Activated T-helper 1 cell treated with anti-CD3 and anti-CD28 coated beads, Interleukin-12 subunit alpha, Interleukin-12 subunit beta, Interleukin-2, Interleukin-4 antibody, amounts not matched to agents 30 ng/mL and 10 ng/mL and 1 ng/mL, durations not matched to agents 14 hours and 24 hours and 36 hours (primary cell): ENCODE measurements around the gene LMCD1. TPM values are rescaled to one million over a fixed set of nuclear protein-coding genes. Genes with fewer than 3 reads are reported as not detected.

Experiments
- DNase-seq: peaks from one replicate; pipeline ENCODE4 v3.0.0; 2021; ENCODE audit warnings: low spot score
- H3K27ac Mint-ChIP-seq: one replicate; pipeline ENCODE4 v1.8.0; 2021; ENCODE audit warnings: mild to moderate bottlenecking, mixed read lengths
- H3K27me3 Mint-ChIP-seq: one replicate; pipeline ENCODE4 v1.8.0; 2022; ENCODE audit warnings: mild to moderate bottlenecking, moderate library complexity, mixed read lengths; ENCODE audit not compliant: insufficient read depth
- H3K36me3 Mint-ChIP-seq: one replicate; pipeline ENCODE4 v1.8.0; 2021; ENCODE audit warnings: low read depth, mixed read lengths
- H3K4me1 Mint-ChIP-seq: one replicate; pipeline ENCODE4 v1.8.0; 2021; ENCODE audit warnings: low read depth, mixed read lengths
- H3K4me3 Mint-ChIP-seq: one replicate; pipeline ENCODE4 v1.8.0; 2021; ENCODE audit warnings: mild to moderate bottlenecking, moderate library complexity, mixed read lengths
- H3K9me3 Mint-ChIP-seq: one replicate; pipeline ENCODE4 v1.8.0; 2021; ENCODE audit warnings: mixed read lengths
- intact Hi-C: fragments of 100-400 bp; cut with micrococcal nuclease; formaldehyde crosslinking; loops from one replicate; pipeline ENCODE4 v1.15.1; 2024
- total RNA-seq: library from RNA; stranded (reverse); gene quantifications from 2 replicates; pipeline ENCODE4 v1.2.3, GENCODE V29; 2022

The LMCD1 gene
- total RNA-seq, 1 donor from 2014 or later = 0.52 TPM

DNA sequence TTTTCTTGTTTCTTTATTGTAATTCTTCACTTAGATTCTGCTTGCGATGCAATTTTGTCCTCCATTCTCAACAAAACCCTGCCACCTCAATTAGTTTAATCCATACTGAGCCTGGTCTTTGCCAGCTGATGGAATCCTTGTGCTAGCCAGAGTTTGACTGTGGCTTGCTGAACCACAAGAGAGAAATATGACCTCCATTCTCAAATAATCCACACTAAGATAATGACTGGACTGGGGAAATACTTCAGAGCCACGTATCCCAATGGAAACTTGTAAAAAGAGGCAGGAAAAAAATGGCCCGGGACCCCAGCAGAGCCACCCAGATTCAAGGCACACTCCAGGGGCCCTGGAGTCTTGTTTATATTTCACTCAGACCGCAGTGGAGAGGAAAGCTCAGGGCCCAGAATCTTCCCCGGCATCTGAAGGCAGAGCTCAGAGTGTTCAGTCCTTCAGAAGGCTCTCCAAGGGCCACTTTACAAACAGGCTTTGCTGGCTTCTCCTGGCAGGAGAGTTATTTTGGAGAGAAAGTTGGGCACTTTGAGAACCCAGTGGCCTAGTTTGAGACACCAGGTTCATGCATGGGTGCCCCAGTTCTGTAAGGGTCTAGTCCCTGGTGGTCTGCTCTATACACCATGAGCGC, 80.3 kb downstream of the LMCD1 start:
- Mint-ChIP-seq H3K4me3 (no peak overlapping the region), H3K27ac (no peak overlapping the region), H3K9me3 (no peaks in the 10 kb centered on the region), H3K4me1 (no peaks in the 10 kb centered on the region), H3K27me3 (no peaks in the 10 kb centered on the region), H3K36me3 (no peaks in the 10 kb centered on the region)
- intact Hi-C loops = no loop called here
- no peak for DNase-seq

GRCh38 chr3:8584661-8585060, 83.0 kb downstream of the LMCD1 start:
- H3K4me3 Mint-ChIP-seq = no peak overlapping the region
- H3K9me3 Mint-ChIP-seq = no peaks in the 10 kb centered on the region
- no peak overlapping the region for H3K27ac Mint-ChIP-seq
- no peak for DNase-seq
- H3K36me3 Mint-ChIP-seq = no peaks in the 10 kb centered on the region
- intact Hi-C loops = no loop called here
- H3K4me1 Mint-ChIP-seq = no peaks in the 10 kb centered on the region
- H3K27me3 Mint-ChIP-seq = no peaks in the 10 kb centered on the region

- DNase-seq = no peak
- Mint-ChIP-seq H3K36me3 (no peaks in the 10 kb centered on the region), H3K27ac (no peak overlapping the region), H3K9me3 (no peaks in the 10 kb centered on the region), H3K27me3 (no peaks in the 10 kb centered on the region), H3K4me1 (no peaks in the 10 kb centered on the region), H3K4me3 (no peak overlapping the region)
- intact Hi-C loops = no loop called here
Observed at GRCh38 chr3:8589880-8590556, 88.4 kb downstream of the LMCD1 start.

DNA sequence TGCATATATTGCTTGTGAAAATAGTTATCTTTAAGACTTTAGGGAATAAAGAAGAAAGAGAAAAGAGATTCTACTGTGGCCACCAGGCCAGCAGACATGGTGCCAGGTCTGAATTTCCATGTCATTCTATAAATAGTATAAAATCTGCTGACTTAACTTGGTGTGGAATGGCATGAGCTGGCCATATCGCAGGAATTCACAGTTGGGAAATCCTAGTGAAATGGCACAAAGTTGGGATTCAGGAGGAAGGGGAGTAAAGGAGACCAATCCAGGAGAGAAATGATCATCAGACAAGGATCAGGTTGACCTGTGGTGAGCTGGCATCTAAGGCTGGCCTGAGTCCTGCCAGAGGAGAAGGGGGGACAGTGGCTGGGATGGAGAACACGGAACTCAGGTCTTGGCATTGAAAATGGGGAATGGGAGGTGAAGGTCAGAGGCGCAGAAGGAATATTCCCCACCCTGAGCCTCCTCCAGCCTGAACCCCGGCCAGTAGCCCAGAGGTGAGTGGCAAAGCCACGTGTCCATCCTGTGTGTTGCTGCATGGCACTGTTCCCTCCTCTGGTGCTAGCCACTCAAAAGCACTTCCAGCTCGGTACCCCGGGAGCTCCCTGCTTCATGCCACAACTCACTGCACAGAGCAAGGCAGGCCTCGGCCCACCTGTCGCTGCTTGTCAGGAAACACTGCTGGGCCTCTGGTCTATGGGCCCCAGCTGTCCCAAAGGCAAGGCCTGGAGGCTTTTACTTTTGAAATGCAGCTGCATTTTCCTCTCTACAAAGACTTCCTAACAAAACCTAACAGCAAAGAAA, 91.6 kb downstream of the LMCD1 start:
- Mint-ChIP-seq H3K4me1 (no peaks in the 10 kb centered on the region), H3K9me3 (no peaks in the 10 kb centered on the region), H3K27me3 (no peaks in the 10 kb centered on the region), H3K27ac (no peak overlapping the region), H3K36me3 (no peaks in the 10 kb centered on the region), H3K4me3 (no peak overlapping the region)
- no peak for DNase-seq
- intact Hi-C loops = no loop called here

DNA sequence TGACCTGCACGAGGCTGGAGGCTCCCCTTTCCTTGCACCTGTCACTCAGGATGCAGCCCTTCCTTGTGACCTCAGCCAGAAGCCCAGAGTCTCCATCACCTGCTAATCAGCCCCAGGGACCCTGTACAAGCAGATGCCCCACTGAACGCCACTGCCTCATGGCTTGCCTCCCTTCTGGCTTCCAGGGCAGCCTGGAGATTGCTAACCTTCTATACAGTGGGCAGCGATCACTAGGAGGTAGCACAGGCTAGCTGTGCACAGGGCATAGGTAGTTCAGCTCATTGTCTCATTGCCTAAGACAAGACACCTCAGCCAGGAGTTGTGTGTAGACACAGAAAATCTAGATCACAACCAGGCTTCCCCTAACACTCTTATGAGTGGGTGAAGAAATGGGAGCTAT, 93.6 kb downstream of the LMCD1 start:
- H3K4me1 Mint-ChIP-seq = no peaks in the 10 kb centered on the region
- no peak for DNase-seq
- H3K4me3 Mint-ChIP-seq = no peak overlapping the region
- H3K9me3 Mint-ChIP-seq = no peaks in the 10 kb centered on the region
- intact Hi-C loops = no loop called here
- H3K27me3 Mint-ChIP-seq = no peaks in the 10 kb centered on the region
- no peaks in the 10 kb centered on the region for H3K36me3 Mint-ChIP-seq
- no peak overlapping the region for H3K27ac Mint-ChIP-seq

DNA sequence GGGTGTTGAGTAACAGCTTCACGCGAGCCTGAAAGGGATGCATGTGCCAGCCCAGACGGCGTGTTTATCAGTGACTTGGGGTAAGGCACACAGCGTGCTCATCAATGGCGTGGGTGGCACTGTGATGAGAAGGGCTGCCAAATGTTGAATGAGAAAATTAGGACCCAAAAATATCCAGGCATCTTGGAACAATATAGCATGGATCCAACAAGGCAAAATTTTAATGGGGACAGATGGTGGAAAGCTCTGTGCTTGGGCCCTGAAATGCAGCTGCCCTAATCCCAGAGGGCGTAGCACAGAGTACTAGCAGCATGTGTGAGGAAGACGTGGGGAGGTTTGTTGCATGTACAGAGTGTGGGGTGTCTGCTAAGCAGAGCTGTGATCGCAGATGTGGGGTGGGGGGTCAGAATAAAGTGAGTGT, 94.1 kb downstream of the LMCD1 start:
- no peaks in the 10 kb centered on the region for H3K4me1 Mint-ChIP-seq
- H3K4me3 Mint-ChIP-seq = no peak overlapping the region
- H3K9me3 Mint-ChIP-seq = no peaks in the 10 kb centered on the region
- no peak for DNase-seq
- intact Hi-C loops = no loop called here
- no peaks in the 10 kb centered on the region for H3K27me3 Mint-ChIP-seq
- H3K27ac Mint-ChIP-seq = no peak overlapping the region
- H3K36me3 Mint-ChIP-seq = no peaks in the 10 kb centered on the region

- no peak for DNase-seq
- Mint-ChIP-seq H3K36me3 (no peaks in the 10 kb centered on the region), H3K4me3 (no peak overlapping the region), H3K27me3 (no peaks in the 10 kb centered on the region), H3K9me3 (no peaks in the 10 kb centered on the region), H3K4me1 (no peaks in the 10 kb centered on the region), H3K27ac (no peak overlapping the region)
- intact Hi-C loops = no loop called here
Observed at GRCh38 chr3:8596321-8597218, 94.9 kb downstream of the LMCD1 start.

DNA sequence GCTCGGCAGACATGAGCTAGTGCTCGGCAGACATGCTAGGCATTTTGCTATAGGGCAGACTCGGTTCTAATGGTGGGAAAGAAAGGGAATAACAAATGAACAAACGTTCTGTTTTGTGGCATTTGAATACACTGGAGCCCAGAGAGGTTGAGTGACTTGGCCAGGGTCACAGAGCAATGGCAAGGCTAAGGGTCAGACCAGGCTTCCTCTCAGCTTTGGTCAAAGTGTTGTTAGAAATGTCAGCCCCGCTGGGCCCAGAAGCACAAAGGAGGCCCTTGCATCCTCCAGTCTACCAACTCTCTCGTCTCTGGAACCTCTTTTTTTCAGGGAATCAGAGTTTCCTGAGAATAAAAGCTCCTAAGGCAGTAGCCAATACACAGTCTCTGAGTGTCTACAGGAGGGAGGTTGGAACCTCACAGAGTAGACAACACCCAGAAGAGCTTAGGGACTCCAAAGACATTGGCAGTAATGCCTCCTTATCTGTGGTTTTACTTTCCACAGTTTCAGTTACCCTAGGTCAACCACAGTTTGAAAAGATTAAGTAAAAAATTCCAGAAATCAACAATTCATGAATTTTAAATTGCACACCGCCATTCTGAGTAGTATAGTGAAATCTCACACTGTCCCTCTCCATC, 95.7 kb downstream of the LMCD1 start:
- DNase-seq = no peak
- H3K9me3 Mint-ChIP-seq = no peaks in the 10 kb centered on the region

GRCh38 chr3:8599146-8599545, 97.5 kb downstream of the LMCD1 start:
- no peak for DNase-seq
- H3K36me3 Mint-ChIP-seq = no peaks in the 10 kb centered on the region
- no peak overlapping the region for H3K4me3 Mint-ChIP-seq
- no peak overlapping the region for H3K27ac Mint-ChIP-seq
- H3K9me3 Mint-ChIP-seq = no peaks in the 10 kb centered on the region
- intact Hi-C loops = no loop called here
- H3K27me3 Mint-ChIP-seq = no peaks in the 10 kb centered on the region
- H3K4me1 Mint-ChIP-seq = no peaks in the 10 kb centered on the region

More for the DNA sequence above, 95.7 kb downstream of the LMCD1 start:
- Mint-ChIP-seq H3K27me3 (no peaks in the 10 kb centered on the region), H3K36me3 (no peaks in the 10 kb centered on the region), H3K4me1 (no peaks in the 10 kb centered on the region), H3K4me3 (no peak overlapping the region), H3K27ac (no peak overlapping the region)
- intact Hi-C loops = no loop called here

DNA sequence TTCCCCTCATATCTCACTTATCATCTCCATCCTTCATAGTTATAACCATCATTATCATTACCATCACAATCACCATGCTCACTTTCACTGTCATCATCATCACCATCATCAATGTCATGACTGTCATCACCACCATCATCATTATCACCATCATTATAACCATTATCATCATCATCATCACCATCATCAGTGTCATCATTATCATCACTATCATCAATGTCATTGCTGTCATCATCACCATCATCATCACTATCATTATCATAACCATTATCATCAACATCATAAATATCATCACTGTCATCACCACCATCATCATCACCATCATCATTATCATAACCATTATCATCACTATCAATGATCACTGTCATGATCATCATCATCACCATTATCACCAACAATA, 98.8 kb downstream of the LMCD1 start:
- intact Hi-C loops = no loop called here
- no peak overlapping the region for H3K4me3 Mint-ChIP-seq
- no peak overlapping the region for H3K27ac Mint-ChIP-seq
- DNase-seq = no peak
- H3K27me3 Mint-ChIP-seq = no peaks in the 10 kb centered on the region
- no peaks in the 10 kb centered on the region for H3K4me1 Mint-ChIP-seq
- H3K36me3 Mint-ChIP-seq = no peaks in the 10 kb centered on the region
- no peaks in the 10 kb centered on the region for H3K9me3 Mint-ChIP-seq

GRCh38 chr3:8603115-8603710, 101.6 kb downstream of the LMCD1 start:
- H3K27me3 Mint-ChIP-seq = no peaks in the 10 kb centered on the region
- H3K4me3 Mint-ChIP-seq = no peak overlapping the region
- intact Hi-C loops = no loop called here
- H3K4me1 Mint-ChIP-seq = no peaks in the 10 kb centered on the region
- H3K36me3 Mint-ChIP-seq = no peaks in the 10 kb centered on the region
- no peak overlapping the region for H3K27ac Mint-ChIP-seq
- no peak for DNase-seq
- no peaks in the 10 kb centered on the region for H3K9me3 Mint-ChIP-seq

DNA sequence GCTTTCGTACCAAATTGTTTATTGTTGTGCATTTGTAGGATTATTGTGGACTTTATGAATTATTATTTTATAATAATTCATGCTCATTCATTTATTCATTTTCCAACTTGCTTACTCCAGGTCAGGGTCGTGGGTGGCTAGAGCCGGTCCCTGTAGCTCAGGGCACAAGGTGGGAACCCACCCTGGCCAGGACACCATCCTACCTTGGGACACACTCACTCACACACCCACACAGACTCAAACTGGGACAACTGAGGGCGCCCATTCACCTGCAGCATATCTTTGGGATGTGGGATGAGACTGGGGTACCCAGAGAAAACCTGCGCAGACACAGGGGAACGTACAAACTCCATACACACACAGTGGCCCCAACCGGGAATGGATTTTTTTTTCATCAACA, 102.4 kb downstream of the LMCD1 start:
- no peak overlapping the region for H3K27ac Mint-ChIP-seq
- H3K9me3 Mint-ChIP-seq = no peaks in the 10 kb centered on the region
- H3K36me3 Mint-ChIP-seq = no peaks in the 10 kb centered on the region
- intact Hi-C loops = no loop called here
- H3K27me3 Mint-ChIP-seq = no peaks in the 10 kb centered on the region
- no peak overlapping the region for H3K4me3 Mint-ChIP-seq
- DNase-seq = no peak
- H3K4me1 Mint-ChIP-seq = no peaks in the 10 kb centered on the region
